Transverse colon (tissue), 4 donors: ENCODE measurements around the gene STXBP5.

Source experiments
- CTCF ChIP-seq, 5 experiments: fragments of 200-600 bp in 3 of 5; fragments of 450-650 bp in 2 of 5; sonication (generic) in 3 of 5; IDR thresholded peaks; 1 replicate in 2 of 5; 2 replicates in 3 of 5; pipeline ENCODE4 v1.5.1; 2016 to 2017; ENCODE audit warnings: antibody characterized with exemption in 5 of 5, inconsistent platforms in 3 of 5, mild to moderate bottlenecking in 2 of 5, moderate library complexity in 1 of 5
- POLR2A ChIP-seq: fragments of 450-650 bp; IDR thresholded peaks from one replicate; pipeline ENCODE4 v1.6.1; 2016; ENCODE audit warnings: antibody characterized with exemption, mild to moderate bottlenecking, moderate library complexity
- POLR2AphosphoS5 ChIP-seq, 3 donors: sonication (generic); formaldehyde crosslinking; IDR thresholded peaks; one replicate each; pipeline ENCODE4 v1.6.1; 2016; ENCODE audit warnings: antibody characterized with exemption in 3 of 3

GRCh38 chr6:147195987-147196386 lies 8.2 kb upstream of the STXBP5 start:
- TF ChIP-seq CTCF (IDR thresholded peaks at IDR 0.05) (no peak), POLR2A (no peak), POLR2AphosphoS5 (IDR thresholded peaks at IDR 0.05) (no peak)
